HG03378 (cell line): ENCODE data around the gene PROX2.

Source experiments
- ATAC-seq: cut with Tn5 transposase; IDR thresholded peaks from one replicate; pipeline ENCODE4 v1.9.1; 2021; ENCODE audit warnings: mild to moderate bottlenecking, moderate library complexity; ENCODE audit not compliant: unreplicated experiment

The PROX2 gene

GRCh38 chr14:74882103-74882920 lies 6.4 kb upstream of the PROX2 start:
- peak; percentile 37 for ATAC-seq

DNA sequence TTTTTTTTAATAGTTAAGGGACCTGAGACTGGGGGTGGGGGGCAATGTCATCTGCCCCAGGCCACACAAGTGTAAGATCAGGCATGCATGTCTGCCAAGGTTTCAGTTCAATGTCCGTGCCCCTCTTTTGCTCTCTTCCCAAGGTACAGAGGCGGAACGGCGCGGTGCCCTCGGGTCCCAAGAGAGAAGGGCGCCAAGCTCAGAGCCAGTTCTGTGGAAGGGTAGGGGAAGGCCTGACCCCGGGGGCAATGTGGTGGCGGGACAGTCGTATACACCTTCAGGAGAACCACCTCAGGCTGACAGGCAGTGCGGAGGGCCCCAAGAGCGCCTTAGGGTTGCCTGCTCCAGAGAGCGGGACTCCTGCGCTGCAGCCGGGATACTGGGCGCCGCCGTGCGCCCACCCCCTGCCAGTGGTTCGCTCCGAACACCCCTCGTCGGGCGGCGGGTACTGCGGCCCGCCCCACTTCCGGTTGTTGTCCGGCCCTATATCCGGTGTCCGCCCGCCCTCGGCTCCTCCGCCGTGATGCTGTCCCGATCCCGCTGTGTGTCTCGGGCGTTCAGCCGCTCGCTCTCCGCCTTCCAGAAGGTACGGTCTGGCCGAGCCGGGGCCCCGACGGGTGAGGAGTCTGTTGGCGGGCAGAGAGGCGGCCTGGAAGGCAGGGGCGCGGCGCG lies 5.6 kb upstream of the PROX2 start, which contains the start of gene DLST:
Gene DLST (plus strand): TSS at position 486 of the 672 bp plus-strand sequence. CDS start 38 bp downstream, at position 524.
- ATAC-seq, result peak; percentile 80

DNA sequence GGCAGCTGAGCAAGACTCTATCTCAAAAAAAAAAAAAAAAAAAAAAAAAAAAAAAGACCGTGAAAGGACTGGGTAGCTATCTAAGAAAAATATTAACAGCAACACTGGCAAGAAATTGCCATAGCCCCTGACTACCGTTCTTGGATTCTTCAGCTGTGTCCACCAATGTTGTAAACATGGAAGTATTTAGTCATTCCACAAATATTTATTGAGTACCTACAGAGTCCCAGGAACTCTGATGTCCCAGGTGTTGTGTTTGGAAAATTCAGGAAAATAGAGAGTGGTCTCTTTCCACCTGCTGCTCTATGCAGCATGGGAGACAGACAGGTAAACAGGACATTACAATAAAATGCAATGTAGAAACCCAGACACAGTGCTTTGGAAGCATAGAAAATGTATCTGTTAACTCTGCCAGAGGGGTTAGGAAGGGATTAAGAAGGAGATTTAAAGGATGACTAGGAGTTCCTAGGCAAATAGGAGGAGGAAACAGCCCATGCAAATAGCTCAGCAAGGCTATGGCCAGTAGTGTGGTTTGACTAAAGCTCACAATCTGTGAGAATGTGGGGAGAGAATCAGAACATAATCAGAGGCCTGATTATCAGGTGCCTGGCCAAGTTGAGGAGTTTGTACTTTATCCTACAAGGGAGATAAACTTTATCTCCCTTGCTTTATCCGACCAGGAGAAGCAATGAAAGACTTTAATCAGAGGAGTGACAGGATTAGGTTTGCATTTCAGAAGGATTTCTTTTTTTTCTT lies 3.7 kb upstream of the PROX2 start:
- ATAC-seq, result no peak

DNA sequence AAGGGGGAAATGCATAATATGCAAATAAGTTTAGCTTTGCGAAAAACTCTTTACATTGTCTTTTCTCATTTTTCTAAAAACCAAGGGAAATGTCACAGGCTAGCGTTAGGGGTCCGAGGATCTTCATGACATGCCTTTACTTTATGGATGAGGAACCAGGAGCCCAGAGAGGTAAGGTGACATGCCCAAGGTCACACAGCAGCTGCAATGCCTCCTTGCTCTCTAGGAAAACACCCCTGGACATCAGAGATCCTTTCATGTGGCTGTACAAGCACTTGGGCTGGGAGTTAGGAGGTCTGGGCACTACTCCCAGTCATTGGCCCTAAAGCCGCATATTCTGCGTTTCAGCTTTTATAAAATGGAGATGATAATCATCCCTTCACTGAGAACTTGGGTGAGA lies 741 bp downstream of the PROX2 start:
- ATAC-seq, result no peak

- ATAC-seq, result no peak
Observed at GRCh38 chr14:74871819-74872218, 4.1 kb downstream of the PROX2 start.

- no peak for ATAC-seq
Observed at GRCh38 chr14:74868739-74869138, 7.2 kb downstream of the PROX2 start.

DNA sequence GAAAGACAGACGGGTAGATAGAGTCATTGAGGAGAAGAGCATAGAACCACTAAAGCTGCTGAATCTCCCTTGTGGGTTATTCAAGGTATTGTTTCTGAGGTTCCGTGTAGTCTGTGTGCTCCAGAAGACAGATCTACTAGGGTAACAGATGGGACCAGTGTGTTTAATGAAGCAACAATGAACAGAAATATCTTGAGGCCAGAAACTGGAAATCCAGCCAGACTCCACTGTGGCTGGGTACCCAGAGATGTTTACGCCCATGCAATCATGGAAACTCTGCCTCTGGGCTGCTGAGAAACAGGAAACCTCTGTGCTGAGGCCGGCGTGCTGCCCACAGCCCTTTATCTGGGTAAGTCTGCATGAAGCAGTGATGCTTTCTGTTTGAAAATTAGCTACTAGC lies 8.3 kb downstream of the PROX2 start:
- no peak for ATAC-seq

DNA sequence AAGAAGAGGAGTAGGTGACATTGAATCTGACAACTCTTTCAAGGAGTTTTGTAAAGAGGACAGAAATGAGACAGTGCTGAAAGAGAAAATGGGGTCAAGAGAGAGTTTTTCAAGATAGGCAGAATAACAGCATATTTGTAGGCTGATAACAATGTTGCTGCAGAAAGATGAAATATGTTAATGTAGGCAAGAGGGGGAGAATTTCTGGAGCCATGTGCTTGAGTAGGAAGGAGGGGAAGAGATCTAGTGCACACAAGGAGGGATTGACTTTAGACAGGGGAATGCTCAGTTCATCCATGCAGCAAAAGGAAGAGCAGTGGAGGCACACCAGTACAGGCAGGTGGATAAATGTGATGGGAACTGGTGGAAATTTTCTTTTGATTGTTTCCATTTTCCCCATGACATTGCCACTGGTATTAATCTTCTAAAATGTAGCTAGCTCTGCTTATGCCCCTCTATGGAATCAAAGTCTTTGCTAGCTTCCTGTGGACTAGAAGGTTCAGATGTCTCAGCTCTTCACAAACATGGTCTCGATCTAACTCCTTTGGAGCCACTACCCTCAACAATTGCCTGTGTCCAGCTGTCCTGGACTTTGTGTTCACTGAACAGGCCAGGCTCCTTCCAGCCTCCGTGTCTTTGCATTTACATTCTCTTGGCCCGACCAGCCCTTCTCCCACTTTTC lies 9.1 kb downstream of the PROX2 start:
- no peak for ATAC-seq

- ATAC-seq, result no peak
Observed at GRCh38 chr14:74865156-74865555, 10.8 kb downstream of the PROX2 start.

DNA sequence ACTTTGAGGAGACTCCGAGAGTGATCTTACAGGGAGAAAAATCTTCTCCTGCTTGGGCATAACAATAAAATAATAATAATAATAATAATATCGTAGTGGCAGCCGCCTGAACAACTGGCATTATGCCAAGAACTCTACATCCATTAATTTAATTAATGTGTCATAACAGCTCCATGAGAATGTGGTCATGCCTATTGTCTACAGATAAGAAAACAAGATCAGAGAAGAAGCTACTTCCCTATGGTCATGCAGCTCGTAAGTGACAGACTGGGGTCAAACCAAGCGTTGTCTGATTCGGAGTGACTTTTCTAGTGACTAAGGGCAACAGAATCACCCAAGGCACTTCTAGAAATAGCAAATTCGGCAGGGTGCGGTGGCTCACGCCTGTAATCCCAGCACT lies 11.7 kb downstream of the PROX2 start:
- no peak for ATAC-seq

DNA sequence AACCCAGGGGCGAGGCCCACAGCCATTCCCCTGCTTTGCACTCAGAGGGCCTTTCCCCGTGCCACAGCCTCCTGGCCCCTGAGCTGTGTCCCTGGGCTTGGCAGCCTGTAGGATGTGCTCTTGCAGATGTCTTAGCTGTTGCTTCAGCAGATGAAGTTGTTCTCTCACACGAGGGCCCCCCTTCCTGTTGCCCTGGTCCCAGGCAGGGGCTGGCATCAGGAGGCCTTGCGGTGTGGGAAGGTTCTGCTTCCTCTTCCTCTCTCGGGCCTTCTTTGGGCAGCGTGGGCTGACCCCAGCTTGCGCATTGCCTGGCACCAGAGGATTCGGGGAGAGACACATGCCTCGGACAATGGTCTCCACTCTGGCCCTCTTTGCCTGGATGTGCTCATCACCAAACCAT lies 12.7 kb downstream of the PROX2 start:
- ATAC-seq, result no peak

DNA sequence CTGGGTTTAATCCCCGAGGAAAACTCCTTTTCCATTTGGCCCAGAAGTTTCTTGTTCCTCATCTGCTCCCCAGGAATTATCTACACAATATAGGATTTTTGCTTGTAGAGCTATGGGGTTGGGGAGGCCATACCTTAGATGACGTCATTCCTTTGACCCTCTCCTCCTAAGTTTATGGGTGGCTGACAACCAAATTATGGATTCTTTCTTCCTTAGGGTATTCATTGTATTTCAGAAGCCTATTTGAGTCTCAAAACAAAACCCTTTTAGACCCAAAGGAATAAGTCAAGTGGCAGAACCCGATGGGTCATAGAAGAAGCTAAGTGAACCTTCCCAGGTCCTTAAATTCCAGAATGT lies 14.2 kb downstream of the PROX2 start:
- no peak for ATAC-seq

DNA sequence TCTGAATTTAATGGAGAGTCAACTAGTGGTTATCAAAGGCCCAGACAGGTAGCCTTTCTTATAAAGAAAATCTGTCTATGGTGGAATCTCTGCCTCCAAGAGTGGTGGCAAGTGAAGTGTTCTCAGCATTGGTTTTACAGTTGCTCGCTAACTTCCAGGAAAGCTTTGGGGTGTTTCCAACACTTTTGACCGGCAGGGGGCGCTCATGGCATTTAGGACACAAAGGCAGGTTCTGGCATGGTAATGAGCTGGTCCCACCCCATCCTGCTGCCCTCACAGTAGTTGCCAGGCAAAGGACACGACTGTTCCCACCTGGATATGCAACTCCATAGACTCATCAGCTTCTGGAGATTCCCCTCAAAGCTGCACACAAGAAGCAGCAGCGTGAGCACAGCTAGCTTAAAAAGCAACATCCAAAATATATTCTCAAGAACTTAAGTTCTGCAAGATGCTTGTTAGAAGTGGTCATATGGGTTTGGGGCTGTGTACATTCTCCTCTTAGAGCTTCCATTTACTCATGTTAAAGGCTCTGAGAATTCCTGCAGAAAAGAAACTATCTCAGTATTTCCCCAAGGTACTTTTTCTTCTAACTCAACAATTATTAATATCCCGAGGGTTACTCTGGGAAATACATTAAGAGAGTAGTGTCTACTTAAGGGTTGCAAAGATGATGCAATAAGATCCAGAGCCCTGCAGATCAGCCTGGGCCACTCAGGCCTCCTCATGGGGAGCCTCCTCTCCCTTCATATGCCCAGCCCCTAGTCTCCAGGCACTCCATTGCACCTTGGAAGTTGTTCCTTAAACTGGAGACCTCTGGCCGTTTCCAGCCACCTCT lies 14.8 kb downstream of the PROX2 start:
- ATAC-seq, result peak; percentile 59

DNA sequence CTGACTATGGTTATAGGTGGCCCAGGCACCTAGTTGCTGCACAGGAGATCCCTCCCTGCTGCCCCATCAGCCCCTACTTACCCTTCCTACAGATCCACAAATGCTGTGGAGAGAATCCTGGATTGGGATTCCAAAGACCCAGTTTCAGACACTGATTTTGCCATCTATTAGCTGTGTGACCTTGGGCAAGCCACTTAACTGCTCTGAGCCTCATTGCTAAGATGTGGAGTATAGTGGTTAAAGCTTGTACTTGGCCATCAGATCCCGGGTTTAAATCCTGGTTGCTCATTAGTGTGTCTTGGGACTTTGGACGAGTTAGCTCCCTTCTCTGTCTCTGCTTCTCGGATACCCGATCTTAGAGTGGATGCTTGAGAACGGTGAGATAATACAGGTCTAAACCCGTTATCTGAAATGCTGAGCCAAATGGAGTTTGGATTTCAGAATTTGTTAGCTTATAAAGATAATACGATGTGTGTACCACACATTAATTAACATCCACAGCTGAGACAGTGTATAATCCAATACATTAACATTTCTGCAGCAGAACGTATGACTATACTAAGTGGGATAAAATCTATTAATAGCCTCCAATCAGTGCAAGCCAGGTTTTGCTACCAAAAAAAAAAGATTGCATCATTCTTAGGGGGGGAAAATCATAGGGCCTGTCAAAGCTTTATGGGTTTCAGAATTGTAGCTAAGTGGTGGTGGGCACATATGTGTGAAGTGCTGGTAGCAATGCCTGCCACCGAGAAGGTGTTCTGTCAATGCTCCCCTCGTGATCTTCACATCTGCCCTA lies 16.0 kb downstream of the PROX2 start:
- ATAC-seq, result no peak

GRCh38 chr14:74858022-74858421 lies 17.9 kb downstream of the PROX2 start:
- ATAC-seq, result no peak

GRCh38 chr14:74856366-74856765 lies 19.6 kb downstream of the PROX2 start:
- ATAC-seq, result no peak

DNA sequence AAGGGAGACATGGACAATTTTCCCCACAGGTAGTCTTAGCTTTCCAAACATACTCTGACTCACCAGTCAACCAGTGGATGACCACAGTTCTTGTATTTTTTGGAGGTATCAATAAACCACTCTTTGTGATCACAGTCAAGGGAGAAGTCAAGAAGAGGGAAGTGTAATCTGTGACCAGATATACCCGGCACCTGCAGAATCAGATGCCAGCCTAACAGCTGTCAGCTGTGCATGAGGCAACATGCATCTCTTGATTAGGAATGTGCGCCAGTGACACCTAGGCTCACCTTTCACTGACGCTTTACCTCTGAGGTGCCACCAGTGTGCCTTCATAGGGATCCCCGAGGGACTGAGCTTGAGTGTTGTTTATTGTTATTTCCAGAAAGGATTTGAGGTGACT lies 20.0 kb downstream of the PROX2 start:
- ATAC-seq, result no peak

DNA sequence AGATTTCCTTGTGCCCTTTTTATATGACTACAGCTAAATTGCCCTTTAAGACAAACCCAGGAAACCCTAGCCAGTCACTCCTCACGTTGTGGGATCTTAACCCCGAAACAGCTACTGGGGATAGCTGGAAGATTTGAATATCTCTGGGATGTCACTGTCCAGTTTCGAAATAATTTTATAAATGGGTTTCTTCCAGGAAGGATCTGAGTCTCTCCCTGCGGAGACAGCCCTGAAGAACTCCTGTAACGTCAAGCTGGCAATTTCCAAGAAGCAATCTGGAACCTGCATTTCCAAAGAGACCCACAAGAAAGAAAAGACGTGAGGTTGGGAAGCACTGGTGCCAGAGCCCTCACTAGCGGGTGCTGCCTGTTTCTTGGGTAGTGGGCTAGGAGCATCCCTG lies 20.9 kb downstream of the PROX2 start:
- no peak for ATAC-seq

- ATAC-seq, result no peak
Observed at GRCh38 chr14:74853581-74853980, 22.4 kb downstream of the PROX2 start.
